GM21381 (cell line): ENCODE measurements around the gene WDFY3.
"Not testable (repeated sequence)": the region's sequence is repeated elsewhere in the genome, so short reads cannot be mapped to it uniquely, and the experiment has no call there.

Experiments used
- ATAC-seq: cut with Tn5 transposase; IDR thresholded peaks from one replicate; pipeline ENCODE4 v1.9.1; 2021; ENCODE audit warnings: mild to moderate bottlenecking, moderate library complexity; ENCODE audit not compliant: unreplicated experiment

Gene WDFY3

DNA sequence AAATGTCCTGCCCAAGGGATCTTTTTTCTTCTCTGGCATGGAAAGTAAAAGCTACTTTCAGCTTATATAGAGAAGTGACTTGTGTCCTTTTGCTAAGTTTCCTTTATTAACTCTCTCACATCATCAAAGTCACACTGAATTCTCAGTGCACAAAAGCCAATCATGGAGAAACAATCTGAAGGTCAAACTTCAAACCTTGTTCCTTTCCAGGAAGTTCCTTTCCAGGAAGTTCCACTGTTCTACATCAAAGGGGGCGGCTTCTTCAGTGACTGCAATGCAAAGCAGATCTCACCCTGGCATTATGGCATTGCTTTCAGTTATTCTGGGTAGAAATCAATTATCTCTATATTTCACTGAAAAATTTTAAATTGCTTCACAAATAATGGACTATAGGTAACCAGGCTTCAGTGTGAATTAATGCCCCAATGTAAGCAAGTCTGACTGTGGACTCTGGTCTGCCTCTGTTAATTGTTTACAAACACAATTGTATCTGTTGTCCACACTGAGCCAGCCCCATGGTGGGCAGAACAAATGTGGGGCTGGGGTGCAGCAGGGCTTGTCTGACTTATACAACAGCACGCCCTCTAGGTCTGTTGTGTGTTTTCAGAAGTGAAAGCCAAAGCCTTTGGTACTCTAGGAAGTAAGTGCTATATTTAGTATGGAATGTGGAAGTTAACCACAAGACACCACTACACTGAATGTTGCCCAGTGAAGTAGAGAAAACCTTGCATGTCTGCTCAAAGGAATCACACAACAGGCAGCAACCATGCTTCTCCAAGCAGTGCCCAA, 284.8 kb downstream of the WDFY3 start:
- ATAC-seq = no peak

DNA sequence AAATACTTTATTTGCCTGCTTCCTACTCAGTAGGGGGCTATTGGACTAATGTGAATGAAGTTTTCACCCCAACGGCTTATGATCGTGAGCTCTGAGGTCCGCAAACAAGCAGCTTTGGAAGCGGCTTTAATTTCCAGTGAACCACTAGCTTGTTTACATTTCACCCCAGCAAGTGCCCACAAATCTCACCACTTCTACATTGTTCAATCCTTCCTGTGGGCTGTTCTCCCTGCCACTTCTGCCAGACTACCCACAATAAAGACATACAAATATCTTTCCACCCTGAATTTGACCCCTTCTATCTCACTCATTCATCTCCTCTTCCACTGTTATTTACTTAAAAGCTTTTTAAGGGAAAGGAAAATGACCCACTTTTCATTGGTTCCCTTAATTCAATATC, 285.5 kb downstream of the WDFY3 start:
- no peak for ATAC-seq

DNA sequence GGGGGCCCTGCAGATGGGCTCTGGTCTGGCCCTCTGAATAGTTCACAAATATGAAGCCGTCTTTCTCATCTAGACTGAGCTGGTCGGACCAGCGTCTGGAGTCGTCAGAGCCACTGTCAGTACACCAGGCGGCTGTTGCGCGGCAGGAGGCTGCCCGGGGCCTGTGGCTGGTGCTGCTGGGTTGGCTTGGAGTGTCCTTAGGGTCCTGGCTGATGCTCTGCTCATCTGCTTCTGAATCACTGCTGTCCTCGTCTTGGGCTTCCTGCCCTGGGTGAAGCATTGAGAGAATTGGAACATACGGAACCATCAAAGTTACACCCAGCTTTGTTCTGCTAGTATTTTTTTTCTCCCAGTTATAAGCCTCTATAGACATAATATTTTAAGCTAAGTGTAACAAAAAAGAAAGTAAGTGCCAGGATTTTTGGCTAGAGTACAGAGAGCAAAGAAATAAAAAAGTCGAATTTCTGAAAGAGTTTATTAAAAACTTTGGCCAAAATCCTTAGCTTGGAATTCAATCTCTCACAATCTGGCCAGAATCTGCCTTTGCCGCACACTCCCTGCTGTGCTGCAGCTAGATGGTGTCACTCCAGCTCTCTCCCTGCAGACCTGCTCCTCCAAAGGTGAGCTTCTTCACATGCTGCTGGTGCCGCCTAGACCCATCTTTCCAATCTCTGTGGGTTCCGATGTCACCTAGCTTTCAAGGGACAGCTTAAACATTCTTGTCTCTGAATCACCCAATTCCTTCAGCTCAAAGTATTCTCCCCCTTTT, 287.3 kb downstream of the WDFY3 start:
- no peak for ATAC-seq

DNA sequence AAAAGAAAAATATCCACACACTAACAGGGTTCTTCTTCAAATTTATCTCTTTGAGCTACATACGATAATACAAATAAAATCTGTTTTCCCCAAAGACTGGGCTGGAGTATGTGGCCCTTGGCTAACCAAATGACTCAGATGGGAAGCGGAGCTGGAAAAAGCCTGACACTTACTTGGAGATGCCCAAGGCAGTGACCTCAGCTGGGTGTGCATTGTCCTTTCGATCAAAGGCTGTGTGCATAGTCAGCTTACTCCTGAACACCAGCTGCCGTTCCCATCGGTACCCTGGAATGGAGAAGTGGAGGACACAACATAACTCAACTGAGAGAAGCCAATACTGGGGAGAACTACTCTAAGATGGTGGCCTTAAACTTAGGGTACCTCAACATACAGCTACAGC, 288.5 kb downstream of the WDFY3 start:
- ATAC-seq = no peak

DNA sequence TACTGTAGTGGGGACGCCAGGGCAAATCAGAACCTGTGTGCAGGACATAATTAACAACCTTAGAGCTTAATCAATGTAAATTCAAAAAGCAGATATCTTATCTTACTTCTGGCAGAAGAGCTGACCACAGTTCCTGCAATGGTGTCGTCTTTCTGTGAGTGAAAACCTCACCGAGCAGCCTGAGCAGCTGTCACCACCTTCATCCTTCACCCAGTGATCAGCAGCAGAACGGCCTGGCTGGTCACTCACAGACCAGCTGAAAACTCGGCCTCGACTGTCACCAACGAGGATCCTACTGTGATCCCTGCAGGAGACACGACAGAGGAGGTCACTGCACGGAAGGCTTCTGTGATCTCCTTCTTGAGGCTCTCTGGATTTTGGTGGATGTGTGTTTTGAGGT, 289.4 kb downstream of the WDFY3 start:
- no peak for ATAC-seq

DNA sequence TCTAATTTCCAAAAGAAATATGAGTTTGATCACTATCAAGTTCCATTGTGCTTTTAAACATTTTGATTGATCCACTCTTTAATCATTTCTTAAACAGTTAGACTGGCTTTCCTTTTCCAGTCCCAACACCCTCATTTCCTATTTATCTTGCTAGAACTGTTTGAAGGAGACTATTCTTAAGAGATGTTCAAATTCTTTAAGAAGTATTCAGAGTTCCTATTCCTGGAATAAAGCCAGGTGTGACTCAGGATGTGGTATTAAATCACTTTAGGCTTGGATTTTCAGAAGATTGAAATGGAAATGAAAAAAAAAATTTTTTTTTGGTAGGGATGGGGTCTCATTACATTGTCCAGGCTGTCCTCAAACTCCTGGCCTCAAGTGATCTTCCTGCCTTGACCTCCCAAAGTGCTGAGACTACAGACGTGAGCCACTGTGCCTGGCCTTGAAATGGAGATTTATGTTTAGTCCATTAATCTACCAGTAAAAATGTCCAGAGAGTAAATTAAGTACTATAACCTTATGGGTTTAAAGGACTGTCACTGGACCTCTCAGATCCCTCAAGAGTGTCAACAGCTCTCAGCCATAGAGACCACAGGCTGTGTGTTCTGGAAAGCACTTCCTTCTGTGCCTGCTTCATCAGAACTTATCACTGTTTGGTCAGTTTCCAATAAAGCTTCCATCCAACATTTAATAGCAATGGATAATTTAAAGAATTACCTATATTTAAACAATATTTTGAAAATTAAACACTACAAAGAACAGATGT, 292.8 kb downstream of the WDFY3 start:
- ATAC-seq = no peak

DNA sequence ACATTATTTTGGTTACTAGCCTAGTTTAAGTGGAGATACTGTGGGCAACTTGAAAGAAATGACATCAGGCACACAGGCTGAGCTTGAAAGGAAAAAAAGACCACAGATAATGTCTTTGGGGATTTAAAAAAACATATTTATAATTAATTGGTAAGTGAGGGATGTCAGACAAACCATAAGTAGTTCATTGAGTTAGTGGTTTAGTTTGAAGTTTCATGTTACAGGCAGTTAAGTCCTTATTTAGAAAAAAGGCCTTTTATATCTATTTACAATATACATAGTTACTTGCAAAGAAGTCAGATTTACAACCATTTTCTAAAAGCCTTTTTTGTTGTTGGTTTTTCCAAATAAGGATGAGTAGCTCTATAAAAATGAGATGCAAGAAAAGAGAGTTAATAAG, 294.3 kb downstream of the WDFY3 start:
- ATAC-seq = no peak

DNA sequence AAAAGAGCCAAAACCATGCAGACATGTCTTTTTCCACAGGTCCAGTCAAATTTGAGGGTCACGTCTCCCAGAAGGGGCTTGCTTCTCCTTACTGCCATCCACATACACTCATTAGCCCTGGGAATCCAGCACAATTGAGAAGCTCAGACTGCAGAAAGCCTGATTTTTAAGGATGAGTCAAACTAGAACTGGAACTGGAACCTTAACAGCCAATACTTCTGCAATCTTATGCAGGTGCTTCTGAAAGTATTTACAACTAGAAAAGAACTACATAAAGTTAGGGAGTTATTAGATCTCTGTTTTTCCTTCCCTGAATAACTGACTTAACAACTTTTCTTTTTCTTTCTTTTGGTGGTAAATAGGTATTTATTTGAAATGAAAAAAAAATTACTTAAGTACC, 297.3 kb downstream of the WDFY3 start:
- no peak for ATAC-seq

DNA sequence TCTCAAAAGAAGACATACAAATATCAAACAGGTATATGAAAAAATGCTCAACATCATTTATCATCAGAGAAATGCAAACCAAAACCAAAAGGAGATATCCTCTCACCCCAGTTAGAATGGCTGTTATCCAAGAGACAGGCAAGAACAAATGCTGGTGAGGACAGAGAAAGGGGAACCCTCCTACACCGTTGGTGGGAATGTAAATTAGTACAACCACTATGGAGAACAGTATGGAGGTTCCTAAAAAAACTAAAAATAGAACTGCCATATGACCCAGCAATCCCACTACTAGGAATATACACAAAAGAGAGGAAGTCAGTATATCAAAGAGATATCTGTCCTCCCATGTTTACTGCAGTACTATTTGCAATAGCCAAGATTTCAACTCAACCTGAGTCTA, 300.1 kb downstream of the WDFY3 start:
- no peak for ATAC-seq

DNA sequence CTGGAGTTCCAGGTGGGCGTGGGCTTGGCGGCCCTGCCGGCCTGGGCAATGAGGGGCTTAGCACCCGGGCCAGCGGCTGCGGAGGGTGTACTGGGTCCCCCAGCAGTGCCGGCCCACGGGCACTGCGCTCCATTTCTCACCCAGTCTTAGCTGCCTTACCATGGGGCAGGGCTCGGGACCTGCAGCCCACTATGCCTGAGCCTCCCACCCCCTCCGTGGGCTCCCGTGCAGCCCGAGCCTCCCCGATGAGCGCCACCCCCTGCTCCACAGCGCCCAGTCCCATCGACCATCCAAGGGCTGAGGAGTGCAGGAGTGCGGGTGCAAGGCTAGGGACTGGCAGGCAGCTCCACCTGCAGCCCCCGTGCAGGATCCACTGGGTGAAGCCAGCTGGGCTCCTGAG, 301.7 kb downstream of the WDFY3 start:
- not testable (repeated sequence) for ATAC-seq

DNA sequence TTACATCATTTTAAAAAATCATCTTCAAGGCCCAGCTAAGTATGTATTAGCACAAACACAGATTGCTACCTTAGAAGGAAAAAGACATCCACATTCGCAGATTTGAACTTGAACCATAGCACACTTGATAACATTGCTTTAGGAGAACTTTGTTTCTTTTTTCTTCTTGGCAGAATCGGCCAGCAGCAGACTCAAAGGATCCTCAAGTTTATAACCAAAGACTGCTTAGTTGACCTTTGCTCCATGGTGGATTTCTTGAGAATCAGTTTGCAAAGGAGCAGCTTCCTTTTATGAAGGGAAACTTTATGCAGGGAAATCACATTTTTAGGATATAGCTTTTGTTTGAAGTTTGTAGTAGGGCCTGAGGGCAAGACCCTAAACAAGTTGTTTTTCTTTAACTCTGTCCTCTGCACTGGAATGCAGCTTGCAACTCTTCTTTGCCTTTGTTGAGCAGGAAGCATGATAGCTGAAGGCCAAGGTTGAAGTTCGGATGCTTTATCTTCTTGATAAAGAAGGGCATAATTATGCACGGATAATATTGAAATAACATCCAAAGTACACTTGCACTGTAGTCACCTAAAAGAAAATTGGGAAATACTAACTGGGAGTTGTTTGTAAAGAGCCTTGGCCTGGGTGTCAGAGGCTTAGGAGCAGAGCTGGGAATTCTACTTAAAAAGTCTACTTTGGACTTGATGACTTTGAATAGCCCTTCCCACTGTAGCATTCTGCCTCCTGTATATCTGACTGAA, 305.1 kb downstream of the WDFY3 start:
- ATAC-seq = no peak

DNA sequence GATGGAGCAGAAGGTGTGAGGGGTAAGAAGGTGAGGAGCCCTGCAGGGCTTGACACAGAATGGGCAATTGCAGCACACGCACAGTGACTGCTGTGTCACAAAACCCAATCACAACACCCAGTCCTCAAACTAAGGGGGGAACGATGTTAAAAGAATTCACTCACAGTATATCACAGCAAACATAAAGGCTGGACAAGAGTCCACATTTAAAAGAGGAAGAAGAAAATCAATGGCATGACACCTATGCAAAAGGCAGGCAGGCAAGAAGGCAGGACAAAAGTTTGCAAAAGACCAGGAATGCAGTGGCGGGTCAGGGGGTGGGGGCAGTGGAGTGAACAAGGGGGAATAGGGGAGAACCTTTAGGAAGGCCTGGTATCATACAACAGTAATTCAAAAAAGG, 305.9 kb downstream of the WDFY3 start:
- ATAC-seq = no peak

DNA sequence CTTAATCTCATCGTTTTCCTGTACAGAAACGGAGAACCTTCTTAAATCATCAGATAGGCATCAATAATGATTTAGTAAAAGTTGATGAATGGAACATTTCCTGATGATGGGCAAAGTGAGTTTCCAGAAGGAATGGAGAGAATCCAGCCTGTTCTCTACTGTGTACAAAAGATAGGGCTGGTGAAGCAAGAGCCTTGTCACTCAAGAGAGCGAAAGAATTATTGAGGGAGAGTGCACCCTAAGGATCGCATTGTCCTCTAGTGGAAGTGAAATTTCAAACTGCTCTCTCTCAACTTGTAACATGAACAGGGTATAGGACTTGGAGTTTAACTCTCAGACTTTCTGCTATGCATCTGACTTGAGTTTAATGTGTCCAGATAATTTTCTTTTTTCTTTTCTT, 314.0 kb downstream of the WDFY3 start:
- no peak for ATAC-seq

DNA sequence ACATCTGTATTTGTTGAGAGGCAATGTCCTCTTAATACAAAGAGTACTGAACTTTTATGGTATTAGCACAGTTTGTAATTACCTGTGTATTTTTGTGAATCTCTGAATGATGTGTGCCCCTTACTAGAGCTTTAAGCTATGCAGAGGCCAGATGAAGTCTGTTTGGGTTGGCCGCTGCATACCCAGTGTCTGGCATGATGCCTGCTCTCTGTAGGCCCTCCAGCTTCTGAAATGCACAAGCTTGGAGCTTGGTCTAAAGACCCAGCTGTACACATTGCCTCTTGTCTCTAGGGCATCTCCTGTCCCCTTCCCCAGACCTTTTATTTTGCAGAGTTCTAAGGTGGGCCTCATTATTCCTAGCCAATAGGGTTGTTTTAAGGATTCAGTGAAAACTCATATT, 315.0 kb downstream of the WDFY3 start:
- no peak for ATAC-seq

DNA sequence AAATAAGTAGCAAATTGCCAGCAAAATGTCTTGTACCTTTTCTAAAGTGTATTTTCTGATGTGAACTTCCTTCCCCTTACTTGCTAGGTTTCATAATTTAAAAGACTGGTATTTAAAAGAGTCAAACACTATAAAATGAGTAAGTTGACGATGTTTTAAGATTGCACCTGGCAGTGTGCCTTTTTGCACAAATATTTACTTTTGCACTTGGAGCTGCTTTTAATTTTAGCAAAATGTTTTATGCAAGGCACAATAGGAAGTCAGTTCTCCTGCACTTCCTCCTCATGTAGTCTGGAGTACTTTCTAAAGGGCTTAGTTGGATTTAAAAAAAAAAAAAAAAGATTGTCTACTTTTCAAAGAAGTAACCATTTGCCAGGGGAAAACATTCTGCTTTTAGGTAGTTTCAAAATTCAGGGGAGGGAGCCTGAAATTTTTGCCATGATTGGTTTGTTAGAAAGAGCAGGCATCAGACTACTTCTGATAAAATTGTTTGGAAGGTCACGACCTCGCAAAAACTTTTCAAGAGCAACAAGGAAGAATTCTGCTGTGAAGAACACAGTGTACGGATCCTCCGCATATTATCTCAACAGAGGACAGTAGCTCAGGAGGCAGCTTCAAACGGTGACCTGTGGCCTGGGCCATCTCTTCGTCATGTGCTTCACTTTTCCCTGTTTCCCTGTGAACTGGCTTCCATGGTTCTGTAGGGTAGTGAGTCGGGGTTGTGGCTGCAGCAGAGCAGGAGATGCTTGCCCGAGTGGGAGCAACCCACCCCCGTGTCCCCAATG, 317.4 kb downstream of the WDFY3 start:
- ATAC-seq = no peak

DNA sequence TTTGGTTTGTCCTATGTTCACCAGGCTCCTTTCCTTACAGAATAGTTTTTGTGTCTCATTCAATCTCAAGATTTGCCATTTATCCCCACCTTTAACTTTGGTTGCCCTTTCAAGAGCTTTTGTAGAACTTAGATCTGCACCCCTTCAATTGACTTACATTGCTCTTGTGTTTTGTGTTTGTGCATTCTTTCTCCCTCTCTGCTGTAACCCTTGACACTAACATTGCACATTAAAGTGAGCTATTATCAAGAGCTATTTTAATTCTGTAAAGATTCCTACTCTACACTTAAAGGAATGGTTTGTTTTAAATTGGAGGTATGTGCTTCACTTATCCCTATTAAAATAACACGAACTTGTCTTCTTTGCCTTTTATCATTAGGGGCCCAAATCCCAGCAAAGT, 318.3 kb downstream of the WDFY3 start:
- ATAC-seq = no peak

DNA sequence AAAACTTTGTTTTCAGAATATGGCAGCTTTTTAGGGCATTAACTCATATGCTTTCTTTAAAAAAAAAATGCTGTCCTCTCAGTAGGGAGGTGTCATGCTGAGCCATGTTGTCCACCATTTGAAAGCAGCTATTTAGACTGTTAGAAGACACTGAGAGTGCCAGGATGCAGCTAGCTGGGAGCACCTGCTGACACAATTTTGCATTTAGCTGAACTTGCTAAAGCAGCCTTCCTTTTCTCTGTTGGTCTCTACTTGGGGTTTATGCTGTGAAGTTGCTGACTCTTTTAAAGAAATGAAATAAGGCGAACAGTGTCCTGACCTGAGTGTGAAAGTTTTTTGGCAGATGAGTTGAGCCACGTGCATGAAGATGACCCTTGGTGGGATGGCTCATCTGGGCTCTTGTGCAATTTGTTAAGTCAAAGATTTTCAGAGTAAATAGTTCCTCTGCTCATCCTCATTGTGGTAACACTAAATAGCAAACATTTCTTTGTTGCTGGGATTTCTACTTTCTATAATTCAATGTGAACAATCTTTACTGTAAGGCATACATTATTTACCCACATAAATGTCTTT, 319.1 kb downstream of the WDFY3 start:
- ATAC-seq = no peak

DNA sequence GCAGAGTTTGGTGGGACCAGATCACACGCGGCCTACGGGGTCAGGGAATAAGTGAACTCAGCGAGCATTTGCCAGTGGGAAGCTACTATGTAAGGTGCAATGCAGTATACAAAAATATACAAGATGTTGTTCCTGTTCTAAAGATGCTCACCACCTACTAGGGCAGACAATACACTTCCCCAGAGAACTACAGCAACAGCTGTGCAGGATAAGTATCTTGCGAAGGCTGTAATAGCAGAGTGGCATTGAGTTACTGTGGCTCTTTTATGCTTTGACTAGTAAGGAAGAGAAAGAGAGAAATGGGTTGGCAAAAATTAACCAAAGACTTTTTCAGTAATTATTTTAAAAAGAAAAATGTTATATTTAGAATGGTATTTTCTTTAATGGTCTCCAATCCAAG, 322.4 kb downstream of the WDFY3 start:
- no peak for ATAC-seq

DNA sequence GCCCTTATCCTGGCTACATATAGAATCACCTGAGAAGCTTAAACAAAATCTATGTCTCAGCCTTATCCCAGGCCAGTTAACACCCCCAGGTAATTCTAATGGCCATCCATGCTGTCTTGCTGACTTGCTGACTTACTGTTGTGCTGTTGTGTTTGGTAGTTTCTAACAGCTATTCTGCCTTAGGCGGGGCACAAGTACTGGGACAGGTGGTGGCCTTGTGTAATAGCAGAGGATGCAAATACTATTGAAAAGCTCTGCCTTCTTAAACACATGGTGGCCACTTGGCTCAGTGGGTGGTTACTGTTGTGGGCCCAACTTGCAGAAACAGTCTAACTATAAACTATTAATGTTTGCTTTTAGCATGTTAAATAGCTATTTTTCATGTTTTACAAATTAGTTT, 327.3 kb downstream of the WDFY3 start:
- ATAC-seq = no peak

DNA sequence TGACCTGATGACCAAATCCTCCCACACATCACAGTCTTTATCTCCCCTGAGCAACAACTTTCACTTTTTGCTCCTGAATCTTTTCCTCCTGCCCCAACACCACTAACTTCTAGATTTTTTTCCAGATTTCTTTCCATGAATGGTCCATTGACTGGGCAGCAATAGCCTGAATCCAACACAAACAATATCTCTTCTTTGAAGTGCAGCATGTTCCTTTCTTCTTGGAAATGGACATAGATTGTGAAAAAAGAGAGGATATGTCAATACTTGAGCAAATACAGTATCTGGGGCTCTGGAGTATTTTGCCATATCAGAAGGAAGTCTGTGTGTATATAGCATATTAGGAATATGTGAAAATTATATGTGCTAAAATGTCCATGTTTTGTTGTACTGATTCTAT, 328.4 kb downstream of the WDFY3 start:
- no peak for ATAC-seq
